ENCODE results near the gene PTMA.

The PTMA gene

GRCh38 chr2:231664727-231665126, 43.6 kb upstream of the PTMA start:
- no peaks in the 10 kb centered on the region for H3K36me3 ChIP-seq (ENCODE audit: insufficient read depth, low read length)
- no peaks in the 10 kb centered on the region for H3K9me3 ChIP-seq (ENCODE audit: low read depth, low read length)
- H3K4me3 ChIP-seq = no peak overlapping the region
- TF ChIP-seq EZH2 (IDR thresholded peaks at IDR 0.05) = no peak
- no peak for TF ChIP-seq FOXP2 (optimal IDR thresholded peaks at IDR 0.05; ENCODE audit: control extremely low read depth, extremely low read length, insufficient read depth)
- TF ChIP-seq POLR2AphosphoS5 (IDR thresholded peaks at IDR 0.05; ENCODE audit: borderline replicate concordance, low read depth, low read length) = no peak
- no peak overlapping the region for H3K9ac ChIP-seq (ENCODE audit: insufficient read length)
- no peak overlapping the region for H3K27ac ChIP-seq
- DNase-seq (ENCODE audit: low read depth, low spot score) = no peak

- Histone ChIP-seq H3K4me3 (no peak overlapping the region), H3K9me3 (ENCODE audit: low read depth, low read length) (no peaks in the 10 kb centered on the region), H3K9ac (ENCODE audit: insufficient read length) (no peak overlapping the region), H3K27ac (no peak overlapping the region), H3K36me3 (ENCODE audit: insufficient read depth, low read length) (no peaks in the 10 kb centered on the region)
- TF ChIP-seq EZH2 (IDR thresholded peaks at IDR 0.05) = no peak
- DNase-seq (ENCODE audit: low read depth, low spot score) = no peak
These were observed 42.8 kb upstream of the PTMA start for GRCh38 chr2:231665245-231666170.

GRCh38 chr2:231666171-231667095, 41.9 kb upstream of the PTMA start:
- Histone ChIP-seq H3K36me3 (ENCODE audit: insufficient read depth, low read length) (no peaks in the 10 kb centered on the region), H3K4me3 (no peak overlapping the region), H3K9me3 (ENCODE audit: low read depth, low read length) (no peaks in the 10 kb centered on the region), H3K9ac (ENCODE audit: insufficient read length) (no peak overlapping the region), H3K27ac (no peak overlapping the region)
- no peak for DNase-seq (ENCODE audit: low read depth, low spot score)
- TF ChIP-seq POLR2AphosphoS5 (IDR thresholded peaks at IDR 0.05; ENCODE audit: borderline replicate concordance, low read depth, low read length) = no peak
- no peak for TF ChIP-seq EZH2 (IDR thresholded peaks at IDR 0.05)
- TF ChIP-seq FOXP2 (optimal IDR thresholded peaks at IDR 0.05; ENCODE audit: control extremely low read depth, extremely low read length, insufficient read depth) = no peak

GRCh38 chr2:231667096-231667427, 41.3 kb upstream of the PTMA start:
- no peak overlapping the region for H3K9ac ChIP-seq (ENCODE audit: insufficient read length)
- H3K4me3 ChIP-seq = no peak overlapping the region
- no peak overlapping the region for H3K27ac ChIP-seq
- no peak for TF ChIP-seq POLR2AphosphoS5 (IDR thresholded peaks at IDR 0.05; ENCODE audit: borderline replicate concordance, low read depth, low read length)
- TF ChIP-seq FOXP2 (optimal IDR thresholded peaks at IDR 0.05; ENCODE audit: control extremely low read depth, extremely low read length, insufficient read depth) = no peak
- no peak for TF ChIP-seq EZH2 (IDR thresholded peaks at IDR 0.05)
- H3K36me3 ChIP-seq (ENCODE audit: insufficient read depth, low read length) = no peaks in the 10 kb centered on the region
- H3K9me3 ChIP-seq (ENCODE audit: low read depth, low read length) = no peaks in the 10 kb centered on the region
- DNase-seq (ENCODE audit: low read depth, low spot score) = no peak

- Histone ChIP-seq H3K9me3 (ENCODE audit: low read depth, low read length) (no peaks in the 10 kb centered on the region), H3K27ac (no peak overlapping the region), H3K9ac (ENCODE audit: insufficient read length) (no peak overlapping the region), H3K4me3 (no peak overlapping the region), H3K36me3 (ENCODE audit: insufficient read depth, low read length) (no peaks in the 10 kb centered on the region)
- TF ChIP-seq EZH2 (IDR thresholded peaks at IDR 0.05) (no peak), POLR2AphosphoS5 (IDR thresholded peaks at IDR 0.05; ENCODE audit: borderline replicate concordance, low read depth, low read length) (no peak), FOXP2 (optimal IDR thresholded peaks at IDR 0.05; ENCODE audit: control extremely low read depth, extremely low read length, insufficient read depth) (no peak)
- no peak for DNase-seq (ENCODE audit: low read depth, low spot score)
These were observed 40.8 kb upstream of the PTMA start for GRCh38 chr2:231667496-231667895.

GRCh38 chr2:231668981-231669380, 39.3 kb upstream of the PTMA start:
- Histone ChIP-seq H3K9me3 (ENCODE audit: low read depth, low read length) (no peaks in the 10 kb centered on the region), H3K9ac (ENCODE audit: insufficient read length) (no peak overlapping the region), H3K27ac (no peak overlapping the region), H3K4me3 (no peak overlapping the region), H3K36me3 (ENCODE audit: insufficient read depth, low read length) (no peaks in the 10 kb centered on the region)
- no peak for TF ChIP-seq POLR2AphosphoS5 (IDR thresholded peaks at IDR 0.05; ENCODE audit: borderline replicate concordance, low read depth, low read length)
- TF ChIP-seq EZH2 (IDR thresholded peaks at IDR 0.05) = no peak
- no peak for TF ChIP-seq FOXP2 (optimal IDR thresholded peaks at IDR 0.05; ENCODE audit: control extremely low read depth, extremely low read length, insufficient read depth)
- no peak for DNase-seq (ENCODE audit: low read depth, low spot score)

GRCh38 chr2:231671270-231672050, 36.9 kb upstream of the PTMA start:
- Histone ChIP-seq H3K36me3 (ENCODE audit: insufficient read depth, low read length) (no peaks in the 10 kb centered on the region), H3K27ac (no peak overlapping the region), H3K9me3 (ENCODE audit: low read depth, low read length) (no peaks in the 10 kb centered on the region), H3K4me3 (no peak overlapping the region), H3K9ac (ENCODE audit: insufficient read length) (no peak overlapping the region)
- TF ChIP-seq EZH2 (IDR thresholded peaks at IDR 0.05) = no peak
- TF ChIP-seq FOXP2 (optimal IDR thresholded peaks at IDR 0.05; ENCODE audit: control extremely low read depth, extremely low read length, insufficient read depth) = no peak
- no peak for TF ChIP-seq POLR2AphosphoS5 (IDR thresholded peaks at IDR 0.05; ENCODE audit: borderline replicate concordance, low read depth, low read length)
- no peak for DNase-seq (ENCODE audit: low read depth, low spot score)
